GM21528 (cell line): ENCODE measurements around the gene AASS.

ENCODE experiments used
- ATAC-seq: cut with Tn5 transposase; IDR thresholded peaks from one replicate; pipeline ENCODE4 v1.9.1; 2021; ENCODE audit warnings: mild to moderate bottlenecking, moderate library complexity; ENCODE audit not compliant: unreplicated experiment, low FRiP score

AASS gene

GRCh38 chr7:122055073-122055472 is 89.0 kb downstream of the AASS start:
- ATAC-seq: no peak

GRCh38 chr7:122054393-122054792 is 89.7 kb downstream of the AASS start:
- ATAC-seq: no peak

GRCh38 chr7:122046402-122046801 is 97.6 kb downstream of the AASS start:
- no peak for ATAC-seq

GRCh38 chr7:122040147-122040546 is 103.9 kb downstream of the AASS start:
- no peak for ATAC-seq

GRCh38 chr7:122038904-122039303 is 105.1 kb downstream of the AASS start:
- ATAC-seq: no peak

GRCh38 chr7:122038134-122038533 is 105.9 kb downstream of the AASS start:
- no peak for ATAC-seq

GRCh38 chr7:122035876-122036275 is 108.2 kb downstream of the AASS start:
- ATAC-seq: no peak

- no peak for ATAC-seq
These were observed 110.4 kb downstream of the AASS start for GRCh38 chr7:122033641-122034040.

GRCh38 chr7:122027058-122027457 is 117.0 kb downstream of the AASS start:
- ATAC-seq: no peak
